Occipital lobe (tissue), 2 donors: ENCODE results near the gene ARHGAP42. TPM values are rescaled to one million over a fixed set of nuclear protein-coding genes. Genes with fewer than 3 reads are reported as not detected.

ENCODE experiments used
- DNase-seq: peaks from one replicate; lab custom pipeline; 2025; lab: John Stamatoyannopoulos, UW
- total RNA-seq: library from RNA; depleted of rRNA; stranded (reverse); fragments of >200 nt; gene quantifications from one replicate; pipeline ENCODE4 v1.2.3, GENCODE V29; 2014

ARHGAP42 gene
- total RNA-seq, 1 donor from 2014 or later: 7.2 TPM

DNA sequence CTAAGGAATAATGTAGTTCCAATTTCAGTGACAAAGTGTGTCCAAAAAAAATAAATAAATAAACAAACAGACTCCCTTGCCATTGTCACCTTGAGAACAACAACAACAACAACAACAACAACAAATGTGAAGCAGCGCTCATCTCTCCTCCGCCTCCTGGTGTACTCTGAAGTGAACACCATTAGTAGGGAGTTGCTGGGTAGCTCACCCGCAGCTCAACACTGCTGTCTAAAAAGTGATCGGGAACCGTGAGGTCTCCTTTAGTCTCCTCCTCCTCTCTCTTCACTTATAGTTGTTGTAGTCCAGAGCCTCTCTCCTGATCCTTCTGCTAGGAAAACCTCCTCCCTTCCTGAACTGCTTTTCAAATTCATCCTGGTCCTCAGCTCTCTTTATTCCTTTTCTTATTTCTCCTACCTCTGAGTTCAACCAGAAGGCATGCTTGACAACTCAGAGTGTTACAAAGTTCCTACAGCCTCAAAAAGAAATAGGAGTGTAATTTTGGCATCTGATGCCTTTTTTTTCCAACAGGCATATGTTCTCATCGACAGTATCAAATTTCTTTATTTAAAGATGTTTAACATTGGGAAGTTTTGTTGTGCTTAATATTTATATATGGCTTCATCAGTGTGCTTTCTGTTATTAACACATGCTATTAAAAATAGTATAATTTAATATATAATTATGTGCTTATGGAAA is 227.5 kb downstream of the ARHGAP42 start:
- no peak for DNase-seq

DNA sequence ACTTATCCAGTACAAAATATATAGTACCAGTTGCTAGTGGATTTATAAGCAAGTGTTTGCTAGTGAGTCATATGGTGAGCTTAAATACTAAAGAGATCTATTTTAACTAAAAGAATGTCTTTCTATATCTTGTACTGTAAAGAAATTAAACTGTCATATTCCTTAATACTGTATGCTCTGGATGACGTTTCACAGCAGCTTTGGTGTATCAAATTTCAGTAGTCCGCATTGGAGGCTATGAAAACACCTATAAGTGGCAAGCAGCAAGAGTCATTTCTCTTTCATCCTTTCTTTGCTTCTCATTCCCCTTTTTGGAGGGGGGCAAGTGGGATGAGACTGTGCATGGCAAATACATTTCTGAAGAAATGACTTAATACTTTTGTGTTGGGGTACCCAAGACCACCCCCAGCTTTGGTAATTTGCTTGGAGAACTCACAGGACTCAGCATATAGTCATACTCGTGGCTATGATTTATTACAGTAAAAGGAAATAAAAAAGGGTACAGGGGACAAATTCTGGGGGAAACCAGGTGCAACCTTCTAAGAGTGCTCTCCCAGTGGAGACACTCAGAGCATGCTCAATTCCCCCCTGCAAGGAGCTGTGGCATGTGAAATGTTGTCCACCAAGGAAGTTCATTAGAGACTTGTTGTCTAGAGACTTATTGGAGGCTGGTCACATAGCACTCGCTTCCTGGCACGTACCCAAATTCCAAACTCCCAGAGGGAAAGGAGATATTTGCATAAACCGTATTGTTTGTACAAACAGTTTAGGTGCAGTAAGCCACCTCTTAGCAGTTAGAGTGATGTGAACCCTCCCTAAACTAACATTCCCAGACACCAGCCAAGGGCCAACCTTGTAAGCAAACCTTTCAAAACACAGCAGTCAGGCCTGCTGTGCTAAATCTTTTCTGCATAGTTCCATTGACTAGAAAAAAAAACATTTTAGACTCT is 231.7 kb downstream of the ARHGAP42 start:
- DNase-seq: no peak

DNA sequence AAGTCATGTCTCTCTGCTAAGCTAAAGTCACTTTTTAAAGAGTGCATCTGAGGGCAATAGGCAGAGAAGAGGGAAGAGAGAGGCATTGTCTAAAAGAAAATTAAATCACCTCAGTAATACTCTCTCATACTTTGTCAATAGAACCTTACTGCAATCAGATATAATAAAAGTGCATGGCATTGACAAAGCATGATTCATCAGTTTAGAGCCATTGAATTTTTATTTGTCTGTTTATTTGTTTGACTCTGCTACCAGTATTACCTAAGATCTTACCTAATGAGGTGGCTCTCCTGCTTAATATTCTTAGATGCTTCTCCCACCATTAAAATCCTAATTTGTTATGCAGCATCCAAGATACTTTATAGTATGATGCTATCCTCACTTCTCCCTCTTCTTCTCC is 233.5 kb downstream of the ARHGAP42 start:
- DNase-seq: no peak

DNA sequence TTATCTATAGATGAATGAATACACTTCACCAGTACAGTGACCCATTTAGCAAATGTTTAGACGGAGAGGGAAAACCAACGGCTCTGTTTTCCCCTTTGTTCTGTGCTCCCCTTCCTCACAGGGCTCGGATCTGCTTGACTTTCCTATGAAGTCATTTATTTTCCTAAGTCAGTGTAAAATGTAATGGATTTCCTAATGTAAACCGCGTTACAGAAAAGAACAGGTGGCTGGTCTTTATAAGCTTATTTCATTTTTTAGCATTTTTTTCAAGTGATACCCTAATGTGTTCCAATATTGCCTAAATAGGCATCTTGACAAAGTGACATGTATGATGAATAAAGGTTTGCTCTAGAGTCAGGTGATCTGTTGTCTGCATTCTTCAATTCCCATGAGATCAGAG is 235.0 kb downstream of the ARHGAP42 start:
- DNase-seq: no peak

DNA sequence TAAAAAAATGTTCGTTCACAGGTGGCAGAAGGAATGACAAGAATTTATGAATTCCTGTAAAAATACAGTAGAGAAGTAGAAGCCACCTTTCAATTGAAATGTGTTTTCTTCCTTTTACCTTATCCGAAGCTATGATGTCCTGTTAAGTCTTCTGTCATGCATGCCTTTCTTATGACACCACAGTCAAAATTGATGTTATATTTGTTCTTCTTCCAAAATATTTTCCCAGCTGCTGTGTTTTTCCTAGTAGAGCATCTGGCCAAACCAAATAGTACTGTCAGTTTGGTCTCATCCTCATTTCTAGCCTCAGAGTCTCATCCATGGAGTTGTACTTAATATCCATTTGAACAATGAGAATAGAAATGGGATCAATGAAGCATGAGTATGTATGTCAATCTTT is 236.5 kb downstream of the ARHGAP42 start:
- no peak for DNase-seq

DNA sequence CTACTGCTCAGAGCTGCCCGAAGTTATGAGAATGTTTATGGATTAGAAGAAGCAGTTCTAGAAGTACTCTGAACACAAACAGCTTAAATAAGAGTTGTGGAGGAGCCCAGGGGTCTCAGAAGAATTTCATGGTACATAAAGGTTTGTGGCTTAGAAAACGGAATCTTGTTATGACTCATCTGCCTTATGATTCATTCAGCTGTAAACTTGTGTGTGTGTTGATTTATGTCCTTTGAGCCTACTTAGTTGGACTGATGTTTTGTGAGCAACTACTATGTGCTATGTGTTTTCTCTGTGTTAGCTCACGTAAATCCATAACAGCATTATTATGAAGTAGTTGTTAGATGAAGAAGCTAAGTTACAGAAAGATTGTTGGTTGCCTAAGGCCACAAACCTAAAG is 238.8 kb downstream of the ARHGAP42 start:
- DNase-seq: no peak

DNA sequence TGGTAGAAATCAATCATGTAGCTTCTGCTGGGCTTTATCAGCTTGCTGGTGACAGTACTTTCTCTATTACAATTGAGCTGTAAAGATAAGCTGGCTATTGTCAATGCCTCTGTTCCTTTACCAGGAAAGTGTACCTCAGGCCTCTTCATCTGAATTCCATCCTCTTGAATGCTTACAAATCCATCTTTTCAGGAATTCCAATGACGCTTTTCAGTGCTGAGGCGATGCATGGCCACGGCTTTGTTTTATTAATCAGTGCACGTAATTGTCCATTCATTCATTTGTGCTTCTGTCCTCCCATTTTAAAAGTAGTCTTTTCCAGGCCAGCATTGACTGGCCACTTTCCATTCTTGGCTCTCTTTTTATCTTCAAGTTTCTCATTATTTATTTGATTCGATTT is 240.5 kb downstream of the ARHGAP42 start:
- DNase-seq: no peak

DNA sequence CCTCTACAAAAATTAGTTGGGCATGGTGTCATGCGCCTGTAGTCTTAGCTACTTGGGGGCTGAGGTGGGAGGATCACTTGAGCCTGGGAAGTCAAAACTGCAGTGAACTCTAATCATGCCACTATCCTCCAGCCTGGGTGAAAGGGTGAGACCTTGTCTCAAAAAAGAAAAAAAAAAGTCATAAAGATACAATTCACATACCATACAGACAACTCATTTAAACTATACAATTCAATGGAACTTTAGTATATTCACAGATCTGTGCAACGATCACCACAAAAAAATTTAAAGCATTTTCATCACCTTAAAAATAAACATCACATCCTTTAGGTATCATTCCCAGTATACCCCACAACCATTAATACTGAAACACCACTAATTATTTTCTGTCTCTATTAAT is 241.3 kb downstream of the ARHGAP42 start:
- DNase-seq: no peak

DNA sequence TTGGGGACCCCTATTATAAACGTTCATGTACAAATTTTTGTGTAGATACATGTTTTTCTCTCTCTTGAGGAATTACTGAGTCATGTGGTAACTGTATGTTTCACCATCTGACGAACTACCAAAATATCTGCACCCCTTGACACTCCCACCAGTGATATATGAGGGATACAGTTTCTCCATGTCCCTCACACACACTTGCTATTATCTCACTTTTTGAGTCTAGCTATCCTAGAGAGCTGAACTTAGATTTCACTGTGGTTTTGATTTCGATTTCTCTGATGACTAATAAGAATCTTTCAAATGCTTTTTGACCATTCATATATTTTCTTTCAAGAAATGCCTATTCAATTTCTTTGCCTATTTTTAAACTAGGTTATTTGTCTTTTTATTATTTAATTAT is 242.3 kb downstream of the ARHGAP42 start:
- no peak for DNase-seq

DNA sequence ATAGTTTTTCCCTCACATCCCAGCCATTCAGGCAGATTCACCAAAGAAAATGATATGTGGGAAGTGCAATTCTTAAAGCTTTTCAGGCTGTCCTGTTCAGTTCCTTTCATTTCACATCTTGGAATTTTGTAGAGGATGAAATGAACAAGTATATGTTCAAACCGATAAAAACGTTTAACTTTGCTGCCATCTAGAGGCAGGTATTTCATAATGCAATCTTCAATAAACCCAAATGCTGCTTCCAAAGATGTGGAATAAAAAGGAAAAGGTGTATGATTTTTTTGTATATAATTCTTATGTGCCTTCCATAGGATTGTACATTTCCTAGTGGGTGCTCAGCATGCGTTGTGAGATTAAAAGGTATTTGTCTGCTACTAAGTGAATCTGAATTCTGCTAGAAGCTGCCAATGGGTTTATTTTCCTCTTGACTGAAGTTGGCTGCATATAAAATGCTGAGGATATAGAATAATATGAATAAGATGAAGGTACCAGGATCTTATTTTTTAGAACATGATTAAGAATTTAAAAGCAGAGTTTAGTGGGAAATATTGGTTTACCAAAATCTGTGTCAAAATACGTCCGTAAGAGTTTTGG is 243.2 kb downstream of the ARHGAP42 start:
- no peak for DNase-seq

DNA sequence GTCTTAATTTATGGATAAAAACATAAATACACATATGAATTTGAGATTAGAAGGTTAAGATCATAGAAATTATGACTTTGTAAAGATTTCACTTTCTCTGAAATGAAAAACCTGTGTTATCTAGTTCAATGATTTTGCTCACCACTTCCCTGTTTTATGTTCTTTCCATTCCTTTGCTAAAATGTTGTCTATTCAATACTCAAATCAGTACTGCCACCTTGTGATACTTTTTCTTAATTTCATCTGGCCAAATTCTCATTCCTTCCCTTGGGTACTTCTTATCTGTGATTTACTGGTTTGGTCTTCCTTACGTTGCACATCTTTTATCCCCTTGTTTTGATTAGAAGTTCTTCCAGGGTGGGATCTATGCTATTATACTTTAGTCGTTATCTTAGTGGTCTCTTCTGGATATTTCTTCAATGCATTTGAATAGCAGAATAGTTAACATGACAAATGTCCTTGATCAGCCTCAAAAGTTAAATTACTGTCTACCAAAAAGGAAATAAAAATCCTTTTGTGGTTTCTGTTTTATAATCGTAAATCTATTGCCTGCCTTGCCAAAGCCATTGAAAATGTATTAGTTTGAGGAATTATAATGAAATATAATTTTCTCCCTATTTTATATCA is 245.5 kb downstream of the ARHGAP42 start:
- DNase-seq: no peak

DNA sequence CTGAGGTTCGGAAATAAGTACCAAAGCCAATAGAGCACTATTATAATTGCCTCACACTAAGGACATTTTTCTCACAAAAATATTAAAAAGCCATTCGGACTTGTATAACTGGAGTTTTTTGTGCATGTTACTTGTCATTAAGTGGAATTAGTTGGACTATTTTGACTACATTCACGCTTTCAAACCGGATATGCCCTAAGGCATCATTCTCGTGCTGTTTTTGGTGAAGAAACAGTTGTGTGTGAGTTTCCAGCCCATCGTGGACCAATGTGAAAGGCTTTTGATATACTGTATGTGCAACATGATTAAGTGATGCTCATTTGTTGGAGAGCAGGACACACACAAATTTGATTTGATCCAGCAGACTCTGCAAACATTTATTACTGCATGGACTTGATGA is 249.7 kb downstream of the ARHGAP42 start:
- DNase-seq: no peak

DNA sequence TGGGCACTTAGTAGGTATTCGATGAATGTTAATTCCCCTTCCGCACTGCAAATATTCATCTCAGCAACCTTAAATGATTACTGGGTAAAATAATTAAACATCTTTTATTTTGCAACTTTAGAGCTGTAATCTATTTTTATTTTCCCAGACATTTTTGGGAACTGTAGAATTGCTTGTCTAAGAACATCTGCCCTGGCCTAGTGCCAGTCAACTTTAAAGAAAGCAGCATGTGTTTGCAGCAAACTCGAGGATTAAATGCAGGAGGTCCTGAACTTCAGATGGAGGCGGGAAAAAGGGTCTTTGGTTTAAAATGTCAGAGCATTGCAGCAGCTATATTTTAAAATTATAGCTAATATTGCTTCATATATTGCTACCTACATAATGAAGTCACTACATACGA is 252.5 kb downstream of the ARHGAP42 start:
- no peak for DNase-seq

DNA sequence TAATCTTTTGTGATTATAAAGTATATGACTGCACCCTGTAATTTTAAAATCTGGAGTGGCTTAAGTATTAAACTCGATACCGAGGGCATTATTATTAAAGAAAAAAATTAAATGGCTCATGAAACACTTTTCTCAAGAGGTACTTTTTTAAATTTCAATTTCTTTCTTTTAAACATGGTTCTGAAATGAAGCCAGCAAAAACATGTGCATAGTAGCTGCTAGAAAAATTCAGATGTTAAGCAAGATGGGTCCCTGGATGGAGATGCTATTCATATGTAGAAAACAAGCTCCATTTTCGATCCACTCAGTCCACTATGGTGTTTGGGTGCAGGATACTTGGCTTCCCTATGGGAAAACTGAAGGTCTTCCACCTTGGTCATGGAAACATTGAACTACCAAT is 253.0 kb downstream of the ARHGAP42 start:
- no peak for DNase-seq

DNA sequence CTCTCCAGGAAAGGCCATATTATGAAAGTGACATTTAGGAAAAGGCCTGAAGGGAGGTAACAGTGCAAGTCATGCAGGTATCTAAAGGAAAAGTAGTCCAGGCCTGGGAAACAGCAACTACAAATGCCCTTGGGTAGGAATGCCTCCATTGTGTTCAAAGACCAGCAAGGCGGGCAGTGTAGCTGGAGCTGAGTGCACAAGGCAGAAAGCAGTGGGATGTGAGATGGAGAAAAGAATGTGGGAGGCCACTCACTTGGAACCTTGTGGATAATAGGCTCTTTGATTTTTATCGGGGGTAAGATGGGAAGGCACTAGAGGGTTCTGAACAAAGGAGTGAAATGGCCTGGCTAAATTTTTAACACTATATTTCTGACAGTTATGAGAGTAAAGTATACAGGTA is 253.9 kb downstream of the ARHGAP42 start:
- DNase-seq: no peak

DNA sequence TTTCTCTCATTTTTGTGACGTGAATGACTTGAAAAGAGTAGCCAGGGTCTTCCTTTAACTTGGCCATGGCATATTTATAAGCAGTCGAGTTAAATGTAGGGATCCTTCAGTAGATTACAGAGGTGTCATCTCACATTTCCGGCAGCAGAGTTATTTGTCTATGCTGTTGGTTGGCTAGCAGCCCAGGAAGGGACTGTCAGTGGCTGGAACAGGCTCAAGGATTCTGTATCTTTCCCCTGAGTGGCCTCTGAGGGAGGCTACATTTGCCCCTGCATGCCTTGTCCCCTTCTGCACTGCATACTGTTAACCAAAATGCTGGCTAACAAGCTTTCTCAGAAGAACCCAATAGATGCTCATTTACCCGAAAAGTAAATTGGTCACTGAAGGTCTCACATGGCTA is 254.9 kb downstream of the ARHGAP42 start:
- no peak for DNase-seq

DNA sequence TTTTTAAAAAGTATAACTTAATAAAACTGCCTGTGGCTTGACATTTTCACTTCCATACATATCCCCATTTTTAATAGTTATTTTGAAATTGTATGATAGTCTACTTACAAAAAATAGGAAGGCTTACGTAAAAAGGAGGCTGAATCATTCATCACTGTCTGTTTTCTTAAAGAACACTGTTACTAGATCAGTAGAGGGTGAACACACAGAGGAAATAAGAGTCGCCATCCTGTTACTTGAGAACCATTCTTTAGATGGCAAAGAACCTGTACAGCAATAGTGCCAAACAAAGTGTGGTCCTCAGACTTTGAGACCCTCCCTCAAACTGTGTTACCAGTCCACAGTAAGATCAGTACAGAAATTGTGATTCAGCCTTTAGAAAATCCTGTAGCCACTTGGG is 261.8 kb downstream of the ARHGAP42 start:
- DNase-seq: no peak

DNA sequence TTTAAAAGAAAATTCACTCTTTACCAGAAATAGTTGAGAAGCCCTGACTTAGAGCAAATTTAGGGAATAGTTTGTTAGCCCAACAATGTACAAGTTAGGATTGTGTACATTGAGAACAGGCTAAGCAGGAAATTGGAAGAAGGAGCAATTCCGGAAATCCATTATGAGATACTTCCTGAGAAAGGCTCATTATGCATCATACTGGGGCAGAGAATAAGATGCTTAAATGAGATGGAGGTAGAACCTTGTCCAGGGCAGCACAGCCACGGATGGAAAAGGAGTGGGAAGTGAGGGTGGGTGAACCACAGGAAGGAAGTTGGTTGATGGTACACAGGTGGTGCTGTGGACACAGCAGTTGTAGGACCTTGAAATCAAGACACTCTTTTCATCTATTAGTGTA is 262.4 kb downstream of the ARHGAP42 start:
- DNase-seq: no peak

DNA sequence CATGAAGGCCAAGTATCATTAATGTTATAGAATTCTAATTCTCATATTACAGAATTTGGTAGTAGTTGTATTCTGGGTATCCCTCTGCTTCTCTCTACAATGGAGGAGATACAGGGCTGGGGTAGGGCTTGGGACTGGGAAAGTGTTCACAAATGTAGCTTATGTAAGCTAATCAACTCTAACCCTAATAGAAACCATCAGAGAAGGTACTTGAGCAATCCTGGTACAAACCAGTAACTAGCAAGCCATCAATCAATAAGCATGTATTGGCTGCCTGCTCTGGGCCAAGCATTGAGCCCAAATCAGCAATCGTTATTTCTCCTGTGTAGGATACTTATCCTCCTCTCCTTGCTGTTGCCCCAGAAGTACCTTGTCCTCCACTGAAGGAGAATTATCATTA is 268.2 kb downstream of the ARHGAP42 start:
- no peak for DNase-seq

DNA sequence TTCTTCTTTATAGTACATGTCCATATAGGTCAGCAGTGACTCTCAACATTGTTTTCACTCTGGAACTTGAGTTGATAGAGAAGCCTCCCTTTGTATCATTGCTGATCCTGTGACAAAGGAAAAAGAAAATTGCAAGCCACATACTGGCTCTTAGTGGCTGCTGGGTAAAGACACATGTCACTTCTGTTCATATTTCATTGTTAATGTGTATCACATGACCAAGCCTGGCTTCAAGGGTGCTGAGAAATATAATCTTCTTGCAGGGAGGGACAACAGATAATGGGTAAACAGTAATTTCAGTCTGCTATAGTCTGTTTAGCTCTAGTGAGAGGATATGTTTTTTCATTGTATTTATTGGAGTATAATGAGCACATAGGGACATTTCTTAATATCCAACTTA is 269.3 kb downstream of the ARHGAP42 start:
- DNase-seq: no peak

DNA sequence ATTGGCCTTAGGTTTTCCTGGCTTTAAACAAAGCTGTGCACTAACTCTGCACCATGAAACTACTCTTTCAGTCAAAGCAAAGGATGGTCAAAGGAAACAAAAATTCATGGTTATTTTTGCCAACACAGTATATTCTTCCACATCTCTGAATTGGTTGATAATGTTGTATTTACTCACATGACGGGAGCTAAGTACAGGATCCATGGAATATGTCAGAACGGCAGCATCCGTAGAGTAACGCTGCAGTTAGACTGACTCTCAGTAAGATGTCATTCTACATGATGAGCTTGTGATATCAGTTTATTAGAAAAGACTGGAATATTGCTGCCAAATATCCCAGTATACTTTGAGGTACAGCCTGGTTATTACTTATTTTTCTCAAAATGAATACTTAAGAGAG is 270.4 kb downstream of the ARHGAP42 start:
- DNase-seq: no peak

DNA sequence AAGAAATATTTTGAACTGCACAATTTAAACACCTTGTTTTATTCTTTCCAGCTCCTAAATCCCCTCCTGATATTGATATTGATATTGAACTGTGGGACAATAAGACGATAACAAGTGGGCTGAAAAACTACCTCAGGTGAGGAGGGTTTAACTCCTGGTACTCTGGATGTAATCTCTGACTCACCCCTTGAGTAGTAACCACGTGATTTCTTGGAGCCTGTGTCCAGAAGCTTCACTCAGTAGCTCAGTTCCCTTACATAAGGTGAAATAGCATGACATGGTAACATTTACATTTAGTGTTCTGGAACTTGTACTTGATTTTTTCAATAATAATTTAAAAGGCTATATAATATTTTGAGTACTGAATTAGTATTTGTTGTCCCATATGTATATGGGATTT is 274.5 kb downstream of the ARHGAP42 start:
- no peak for DNase-seq
